ENCODE data around the gene SMS.

SMS gene

DNA sequence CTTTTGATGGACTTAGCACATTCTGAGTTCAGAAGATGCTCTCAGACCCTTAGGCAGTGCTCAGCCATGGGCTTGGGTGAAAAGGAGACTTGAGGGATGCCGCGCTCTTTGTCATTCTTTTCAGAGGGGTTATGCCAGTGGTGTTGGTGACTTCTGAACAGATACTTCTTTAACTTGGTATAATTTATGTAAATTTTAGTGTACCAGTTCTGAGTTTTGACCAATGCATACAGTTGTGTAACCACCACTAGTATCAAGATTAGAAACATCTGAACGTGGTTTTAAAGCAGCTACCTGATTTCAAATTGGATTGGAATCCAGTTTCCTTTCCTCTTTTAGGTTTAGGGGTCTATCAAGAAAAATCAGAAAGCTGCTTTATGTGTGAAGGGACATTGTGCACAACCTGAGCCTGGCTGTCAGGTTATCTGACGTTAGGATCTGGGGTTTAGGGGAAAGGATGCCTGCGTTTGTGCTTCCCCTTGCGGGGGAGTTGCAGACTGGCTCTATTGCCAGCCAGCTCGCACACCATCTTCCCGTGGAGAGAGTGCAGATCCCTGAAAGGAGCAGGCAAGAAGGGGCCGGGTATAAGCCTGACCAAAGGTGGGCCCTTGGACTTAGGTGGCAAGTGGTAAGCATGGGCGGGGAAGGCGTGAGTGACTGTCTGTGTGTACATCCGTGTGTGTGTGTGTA is 19.0 kb downstream of the SMS start:
- no peak overlapping the region for H3K4me3 ChIP-seq (ENCODE audit: low read length)
- no peak for TF ChIP-seq ZNF274 (IDR thresholded peaks at IDR 0.05; ENCODE audit: low read depth, low read length)

GRCh38 chrX:21960569-21961541 is 20.3 kb downstream of the SMS start:
- no peak overlapping the region for H3K4me3 ChIP-seq (ENCODE audit: low read length)
- TF ChIP-seq ZNF274 (IDR thresholded peaks at IDR 0.05; ENCODE audit: low read depth, low read length) = no peak

DNA sequence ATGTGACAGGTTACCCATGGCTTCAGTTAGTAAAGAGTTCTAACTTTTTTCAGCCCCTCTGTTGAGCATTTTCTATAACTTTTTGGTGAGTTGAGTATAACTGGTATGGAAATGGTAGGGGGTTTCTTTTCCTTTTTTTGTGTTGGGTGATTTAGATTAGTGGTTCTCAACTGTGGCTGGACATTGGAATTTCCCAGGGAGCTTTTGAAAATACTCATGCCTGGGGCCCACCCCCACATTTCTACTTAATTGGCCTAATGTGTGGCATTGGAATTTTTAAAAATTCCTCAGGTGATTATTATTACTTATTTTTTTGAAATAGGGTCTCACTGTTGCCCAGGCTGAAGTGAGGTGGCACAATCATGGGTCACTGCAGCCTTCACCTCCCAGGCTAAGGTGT is 21.9 kb downstream of the SMS start:
- H3K4me3 ChIP-seq (ENCODE audit: low read length) = no peak overlapping the region
- TF ChIP-seq ZNF274 (IDR thresholded peaks at IDR 0.05; ENCODE audit: low read depth, low read length) = no peak

- TF ChIP-seq ZNF274 (IDR thresholded peaks at IDR 0.05; ENCODE audit: low read depth, low read length) = no peak
- no peak overlapping the region for H3K4me3 ChIP-seq (ENCODE audit: low read length)
These were observed 22.8 kb downstream of the SMS start for GRCh38 chrX:21963269-21963668.

DNA sequence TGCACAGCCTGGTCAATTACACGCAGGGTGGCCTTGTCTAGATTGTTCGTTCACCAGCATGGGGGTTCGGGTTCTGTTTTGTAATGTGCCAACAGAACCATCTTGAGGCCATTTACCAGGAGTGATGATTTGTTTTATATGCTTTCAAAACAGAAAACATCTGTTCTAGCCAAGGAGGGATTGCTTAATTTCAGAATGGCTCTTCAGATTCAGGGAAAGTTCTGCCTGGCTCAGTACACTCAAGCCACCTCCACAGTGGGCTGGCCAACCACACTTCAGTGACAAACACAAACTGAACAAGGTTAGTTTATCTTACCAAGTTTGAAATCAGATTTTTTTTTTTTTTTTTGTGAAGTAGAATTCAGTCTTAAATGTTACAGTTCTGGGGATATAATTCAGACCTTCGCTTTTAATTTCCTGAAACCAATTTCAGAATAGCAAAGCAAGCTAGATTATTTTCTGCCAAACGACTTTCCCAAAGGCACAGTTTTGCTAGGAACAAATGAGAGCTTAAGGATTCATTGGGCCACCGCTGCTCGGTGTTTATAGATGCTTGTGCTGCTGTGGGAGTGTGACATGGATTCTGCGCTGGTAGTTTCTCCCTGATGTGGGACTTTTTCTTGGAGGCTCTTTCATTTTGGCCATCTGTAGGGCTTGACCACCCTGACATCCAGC is 23.4 kb downstream of the SMS start:
- no peak for TF ChIP-seq ZNF274 (IDR thresholded peaks at IDR 0.05; ENCODE audit: low read depth, low read length)
- H3K4me3 ChIP-seq (ENCODE audit: low read length) = no peak overlapping the region

GRCh38 chrX:21966866-21967265 is 26.4 kb downstream of the SMS start:
- H3K4me3 ChIP-seq (ENCODE audit: low read length) = no peak overlapping the region
- no peak for TF ChIP-seq ZNF274 (IDR thresholded peaks at IDR 0.05; ENCODE audit: low read depth, low read length)

DNA sequence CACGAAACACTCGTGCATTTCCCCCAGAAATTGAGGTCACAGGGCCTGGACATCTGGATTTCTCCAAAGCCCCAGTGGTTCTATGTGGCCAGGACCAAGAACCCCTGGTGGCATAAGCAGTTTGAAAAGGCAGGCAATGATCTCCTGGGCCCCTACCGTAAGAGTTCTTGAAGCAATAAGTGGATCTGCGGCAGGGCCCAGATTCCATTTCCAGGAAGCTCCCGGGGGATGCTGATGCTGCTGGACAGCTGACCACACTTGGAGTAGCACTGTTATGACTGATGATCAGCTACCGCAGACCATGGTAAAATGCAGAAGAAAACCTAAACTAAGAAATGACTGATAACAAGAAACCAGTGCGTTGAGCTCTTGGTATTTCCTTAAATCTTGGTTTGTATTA is 27.8 kb downstream of the SMS start:
- no peak overlapping the region for H3K4me3 ChIP-seq (ENCODE audit: low read length)
- no peak for TF ChIP-seq ZNF274 (IDR thresholded peaks at IDR 0.05; ENCODE audit: low read depth, low read length)

GRCh38 chrX:21970326-21970725 is 29.8 kb downstream of the SMS start:
- no peak for TF ChIP-seq ZNF274 (IDR thresholded peaks at IDR 0.05; ENCODE audit: low read depth, low read length)
- H3K4me3 ChIP-seq (ENCODE audit: low read length) = no peak overlapping the region

GRCh38 chrX:21972046-21972445 is 31.5 kb downstream of the SMS start:
- no peak overlapping the region for H3K4me3 ChIP-seq (ENCODE audit: low read length)
- TF ChIP-seq ZNF274 (IDR thresholded peaks at IDR 0.05; ENCODE audit: low read depth, low read length) = no peak

DNA sequence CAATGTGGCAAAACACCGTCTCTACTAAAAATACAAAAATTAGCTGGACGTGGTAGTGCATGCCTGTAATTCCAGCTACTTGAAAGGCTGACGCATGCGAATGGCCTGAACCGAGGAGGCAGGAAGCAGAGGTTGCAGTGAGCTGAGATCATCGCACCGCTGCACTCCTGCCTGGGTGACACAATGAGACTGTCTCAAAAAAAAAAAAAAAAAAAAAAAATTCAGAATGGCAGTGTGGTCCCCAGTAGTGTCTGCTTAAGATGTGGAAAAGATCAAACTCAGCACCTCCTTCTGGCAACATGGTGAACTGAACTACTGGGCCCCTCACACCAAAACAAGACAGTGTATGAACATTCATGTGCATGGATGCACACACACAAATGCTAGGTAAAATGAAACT is 32.2 kb downstream of the SMS start:
- H3K4me3 ChIP-seq (ENCODE audit: low read length) = no peak overlapping the region
- TF ChIP-seq ZNF274 (IDR thresholded peaks at IDR 0.05; ENCODE audit: low read depth, low read length) = no peak

DNA sequence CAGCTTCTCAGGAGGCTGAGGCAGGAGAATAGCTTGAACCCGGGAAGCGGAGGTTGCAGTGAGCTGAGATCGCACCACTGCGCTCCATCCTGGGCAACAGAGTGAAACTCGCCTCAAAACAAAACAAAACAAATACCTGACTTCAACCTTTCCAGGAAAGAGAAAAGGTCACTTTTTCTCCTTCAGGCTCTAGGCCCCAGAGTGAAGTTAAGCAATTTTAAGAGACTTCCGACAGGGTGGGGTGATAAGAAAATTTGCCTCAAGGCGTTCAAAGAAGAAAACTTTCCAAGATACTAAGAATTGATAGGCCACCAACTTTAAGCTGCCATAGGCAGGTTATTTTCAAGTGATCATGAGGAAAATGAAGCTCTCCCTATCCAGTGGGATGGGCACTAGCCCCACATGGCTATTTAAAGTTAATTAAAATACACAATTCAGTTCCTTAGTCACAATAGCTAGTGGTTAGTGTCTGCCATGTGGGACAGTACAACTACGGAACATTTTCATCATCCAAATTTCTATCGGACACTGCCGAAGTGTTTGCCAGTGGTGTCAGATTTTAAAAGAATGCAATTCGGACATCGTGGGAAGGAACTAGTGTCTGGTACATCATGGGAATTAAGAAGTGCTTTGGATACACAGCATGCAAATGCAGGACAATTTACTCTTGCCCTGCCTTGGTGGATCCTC is 33.0 kb downstream of the SMS start:
- TF ChIP-seq ZNF274 (IDR thresholded peaks at IDR 0.05; ENCODE audit: low read depth, low read length) = no peak
- no peak overlapping the region; the same call in 1 of the 2 replicates for H3K4me3 ChIP-seq (ENCODE audit: low read length)

DNA sequence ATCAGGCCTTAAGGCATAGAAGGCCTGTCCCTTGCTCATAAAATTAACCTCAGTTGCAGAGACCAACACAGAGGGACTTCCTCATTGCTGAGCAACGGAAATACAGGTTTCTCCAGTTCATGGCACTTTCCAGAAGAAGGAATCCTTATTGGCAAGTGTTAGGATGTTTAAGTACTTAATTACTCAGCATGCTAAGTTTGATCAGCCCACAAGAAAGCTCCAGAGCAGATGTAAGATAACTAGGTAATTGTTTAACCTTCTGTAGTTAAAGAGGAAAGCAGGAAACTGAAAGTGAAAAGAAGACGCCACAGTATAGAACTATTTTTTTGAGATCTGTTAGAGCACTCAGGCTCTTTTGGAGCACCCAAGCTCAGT is 33.5 kb downstream of the SMS start:
- TF ChIP-seq ZNF274 (IDR thresholded peaks at IDR 0.05; ENCODE audit: low read depth, low read length) = no peak
- no peak overlapping the region; the same call in 1 of the 2 replicates for H3K4me3 ChIP-seq (ENCODE audit: low read length)

DNA sequence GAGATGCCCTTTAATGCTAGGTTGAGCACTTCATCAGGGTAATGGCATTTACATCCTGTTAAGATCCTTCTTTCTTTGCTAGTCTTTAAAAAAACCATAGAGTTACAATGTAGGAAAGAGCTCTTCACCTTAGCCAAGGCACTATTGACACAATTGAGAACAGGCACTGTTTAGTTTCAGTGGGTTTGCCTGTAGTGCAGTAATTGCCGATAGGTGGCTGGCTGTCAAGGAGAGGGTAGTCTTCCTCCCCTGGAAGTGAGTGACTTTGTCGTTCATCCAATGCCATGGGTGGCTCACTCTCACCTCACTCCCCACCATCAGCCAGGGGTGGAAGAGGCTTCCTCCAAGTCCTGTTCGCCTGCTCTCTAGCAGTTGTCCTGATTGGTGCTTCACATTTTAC is 34.7 kb downstream of the SMS start:
- H3K4me3 ChIP-seq (ENCODE audit: low read length) = no peak overlapping the region
- TF ChIP-seq ZNF274 (IDR thresholded peaks at IDR 0.05; ENCODE audit: low read depth, low read length) = no peak

GRCh38 chrX:21975812-21976211 is 35.3 kb downstream of the SMS start:
- TF ChIP-seq ZNF274 (IDR thresholded peaks at IDR 0.05; ENCODE audit: low read depth, low read length) = no peak
- H3K4me3 ChIP-seq (ENCODE audit: low read length) = no peak overlapping the region
